GM19463 (cell line): Measurements from ENCODE around the gene CD1D.
"Not testable (repeated sequence)": the region's sequence is repeated elsewhere in the genome, so short reads cannot be mapped to it uniquely, and the experiment has no call there.

ENCODE experiments used
- ATAC-seq: cut with Tn5 transposase; IDR thresholded peaks from one replicate; pipeline ENCODE4 v1.9.1; 2021; ENCODE audit warnings: mild to moderate bottlenecking, moderate library complexity; ENCODE audit not compliant: unreplicated experiment

Gene CD1D

DNA sequence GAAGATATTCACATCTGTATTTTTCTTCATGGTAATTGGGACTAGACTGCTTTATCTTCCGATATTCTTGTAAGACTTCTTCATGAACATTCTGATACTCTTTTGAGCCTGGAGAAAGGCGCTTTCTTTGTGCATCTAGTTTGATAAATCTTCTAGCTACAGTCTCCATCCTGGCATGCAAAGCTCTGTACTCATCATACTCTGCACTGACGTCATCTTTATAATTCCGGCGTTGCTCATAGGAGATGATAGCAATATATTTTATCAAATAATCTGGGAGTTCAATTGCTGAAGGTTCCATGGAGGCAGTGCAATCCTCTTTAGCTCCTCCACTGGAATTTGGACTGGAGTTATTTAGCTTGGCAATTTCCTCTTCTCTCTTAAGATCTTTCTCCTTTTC is 4.8 kb upstream of the CD1D start:
- ATAC-seq, result not testable (repeated sequence)

DNA sequence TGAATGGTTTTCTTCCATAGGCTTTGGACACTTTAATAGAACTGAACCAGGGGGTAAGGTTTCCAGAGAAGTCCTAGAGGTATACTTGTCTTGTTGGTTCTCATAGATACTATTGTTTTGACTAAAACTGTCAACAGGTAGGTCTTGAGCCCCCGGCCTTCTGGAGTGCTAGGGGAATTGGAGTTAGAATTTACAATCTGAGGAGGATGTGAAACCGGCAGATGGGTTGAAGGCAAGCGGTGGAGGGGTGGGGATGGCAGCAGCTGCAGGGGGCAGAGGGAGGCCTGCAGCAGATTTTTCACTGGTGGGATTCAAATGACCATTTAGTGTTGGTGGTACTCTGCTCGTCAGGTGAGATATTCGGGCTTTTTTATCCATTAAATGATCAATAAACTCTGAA is 4.3 kb upstream of the CD1D start:
- no peak for ATAC-seq

DNA sequence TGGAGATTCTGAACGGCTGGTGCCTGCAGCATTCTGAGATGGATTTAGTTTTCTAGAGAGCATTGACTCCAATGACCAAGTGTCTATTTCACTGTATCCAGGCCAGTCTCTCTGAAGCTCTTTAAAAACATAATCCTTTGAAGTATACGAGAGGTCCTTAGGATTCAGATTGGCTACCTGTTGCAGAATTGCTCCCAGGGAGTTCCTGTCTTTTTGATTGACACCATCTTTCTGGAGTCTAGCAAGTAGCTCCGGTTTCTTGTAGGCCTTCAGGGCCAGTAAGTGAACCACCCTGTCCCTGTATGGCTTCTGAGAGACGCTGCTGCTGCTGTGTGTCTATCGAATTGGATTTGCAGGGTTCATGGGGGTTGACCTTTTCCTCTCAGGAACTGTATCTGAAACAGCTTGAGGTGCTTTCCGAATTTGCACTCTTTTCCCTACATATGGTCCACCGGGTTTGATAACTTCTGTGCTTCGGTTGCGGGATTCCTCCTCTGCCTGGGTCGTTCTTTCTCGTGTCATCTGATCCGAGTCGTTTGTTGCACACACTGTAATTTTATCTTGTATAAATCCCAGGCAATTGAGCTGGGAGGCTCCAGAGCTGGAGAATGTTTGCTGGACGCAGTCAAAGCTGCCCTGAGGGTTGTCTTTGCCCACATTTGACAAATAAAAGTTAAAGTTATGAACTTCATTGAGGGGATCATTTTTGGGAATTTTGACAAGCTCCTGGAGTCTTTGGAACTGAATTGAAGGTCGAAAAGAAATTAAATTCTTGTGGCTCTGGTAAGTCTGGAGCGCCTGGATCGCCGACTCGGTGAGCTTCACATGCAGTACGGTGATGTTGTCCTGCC is 3.6 kb upstream of the CD1D start:
- not testable (repeated sequence) for ATAC-seq

DNA sequence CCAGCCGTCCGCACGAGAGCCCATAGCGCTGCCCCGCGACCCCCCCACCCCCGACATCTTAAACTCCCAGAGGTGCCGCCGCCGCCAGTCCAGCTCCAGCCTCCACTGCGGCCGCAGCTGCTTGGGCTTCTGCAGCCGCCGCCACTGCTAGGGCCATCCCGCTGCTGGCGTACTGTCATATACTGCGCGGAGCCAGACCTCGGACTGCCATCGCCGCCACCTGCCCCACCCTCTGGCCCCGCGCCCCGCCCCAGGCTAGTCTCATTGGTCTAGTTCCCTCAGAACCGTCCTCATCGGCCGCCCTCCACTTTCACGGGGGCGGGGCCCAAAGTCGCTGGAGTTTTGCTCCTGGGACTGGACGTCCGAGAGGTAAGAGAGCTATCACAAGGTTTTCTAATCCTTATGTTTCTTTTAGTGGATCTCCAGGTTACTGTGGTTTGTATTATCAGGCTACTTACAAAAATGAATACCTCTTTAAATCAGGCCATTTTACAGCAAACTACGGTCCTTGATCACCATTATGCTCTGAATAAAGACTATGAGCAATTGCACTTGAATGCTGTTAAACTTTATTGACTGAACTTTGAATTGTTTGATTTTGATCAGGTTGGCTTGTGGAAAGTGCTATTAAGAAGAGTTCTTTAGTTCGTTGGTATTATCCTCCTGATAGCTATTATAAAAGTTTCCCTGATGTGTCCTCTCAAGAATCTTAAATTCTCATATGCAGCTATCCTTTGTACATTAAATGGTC is 2.8 kb upstream of the CD1D start:
- ATAC-seq, result peak; percentile 48

GRCh38 chr1:158179301-158180041 is 1.2 kb upstream of the CD1D start:
- ATAC-seq, result peak; percentile 83

DNA sequence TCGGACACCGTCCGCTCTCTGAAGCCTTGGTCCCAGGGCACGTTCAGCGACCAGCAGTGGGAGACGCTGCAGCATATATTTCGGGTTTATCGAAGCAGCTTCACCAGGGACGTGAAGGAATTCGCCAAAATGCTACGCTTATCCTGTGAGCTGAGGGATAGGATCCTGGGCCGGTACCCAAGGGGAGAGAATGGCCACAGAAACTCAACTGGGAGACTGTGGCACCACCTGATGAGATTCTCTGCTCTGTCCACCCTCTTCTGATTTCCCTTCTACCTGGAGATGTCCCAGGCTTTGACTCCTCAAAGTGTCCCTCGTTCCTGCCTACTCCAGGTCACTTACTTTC is 855 bp downstream of the CD1D start:
- ATAC-seq, result no peak

GRCh38 chr1:158185770-158186169 is 5.1 kb downstream of the CD1D start:
- no peak for ATAC-seq

DNA sequence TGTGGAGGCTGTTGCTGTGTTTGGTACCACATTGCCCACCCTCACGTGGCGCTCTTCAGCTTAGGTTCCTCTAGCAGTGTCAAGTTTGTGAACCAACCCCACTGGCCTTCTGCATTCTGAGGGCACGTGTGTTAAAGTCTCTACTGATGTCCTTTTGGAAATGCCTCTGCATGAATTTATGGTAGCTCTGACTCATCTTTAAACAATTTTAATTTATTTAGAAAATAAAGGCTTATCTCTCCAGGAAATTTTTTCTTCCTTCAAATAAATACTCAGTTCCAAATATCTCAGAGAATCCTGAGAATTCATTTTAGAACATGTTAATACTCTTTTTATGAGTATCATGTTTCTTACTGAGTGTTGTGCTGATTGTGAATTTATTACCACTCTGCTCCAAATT is 5.5 kb downstream of the CD1D start:
- ATAC-seq, result no peak

GRCh38 chr1:158188611-158189010 is 7.9 kb downstream of the CD1D start:
- no peak for ATAC-seq

GRCh38 chr1:158189624-158190023 is 8.9 kb downstream of the CD1D start:
- ATAC-seq, result no peak

DNA sequence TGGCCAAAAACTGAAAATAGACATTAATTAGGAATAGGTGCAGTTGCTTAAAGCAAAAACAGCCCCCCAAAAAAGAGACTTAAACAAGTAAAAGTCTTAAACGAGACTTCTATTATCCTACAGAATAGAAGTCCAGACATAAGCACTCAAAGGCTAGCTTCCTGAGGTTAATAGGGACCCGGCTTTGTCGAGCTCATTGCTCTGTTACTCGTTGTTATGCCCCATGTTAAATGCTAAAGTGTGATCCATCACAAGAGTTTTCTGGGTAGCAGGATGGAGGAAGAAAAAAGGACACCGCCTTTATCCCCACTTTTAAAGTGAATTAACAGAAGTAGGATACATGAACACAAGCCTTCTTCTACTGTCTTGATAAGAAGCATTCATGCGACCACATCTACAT is 10.6 kb downstream of the CD1D start:
- ATAC-seq, result no peak

- ATAC-seq, result no peak
Observed at GRCh38 chr1:158196461-158196860, 15.8 kb downstream of the CD1D start.

DNA sequence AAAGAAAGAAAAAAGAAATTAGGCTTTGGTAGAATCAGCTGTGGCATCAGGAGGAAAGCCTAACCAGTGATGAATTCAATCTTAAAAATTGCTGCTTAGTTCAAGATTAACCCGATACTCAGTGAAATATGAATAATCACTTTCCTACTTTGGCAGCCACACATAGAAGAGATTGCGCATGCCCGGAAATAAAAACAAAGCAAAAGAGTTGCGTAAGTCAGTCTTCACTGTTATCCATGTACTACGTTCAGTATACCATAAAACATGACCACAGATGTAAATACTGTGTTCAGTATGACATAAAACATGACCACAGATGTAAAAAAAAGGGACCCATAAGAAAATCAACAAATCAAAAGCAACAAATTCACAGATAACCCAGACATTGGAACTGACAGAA is 19.2 kb downstream of the CD1D start:
- ATAC-seq, result no peak

GRCh38 chr1:158200527-158200926 is 19.8 kb downstream of the CD1D start:
- no peak for ATAC-seq

- ATAC-seq, result peak; percentile 62
Observed at GRCh38 chr1:158203693-158204457, 23.2 kb downstream of the CD1D start.

DNA sequence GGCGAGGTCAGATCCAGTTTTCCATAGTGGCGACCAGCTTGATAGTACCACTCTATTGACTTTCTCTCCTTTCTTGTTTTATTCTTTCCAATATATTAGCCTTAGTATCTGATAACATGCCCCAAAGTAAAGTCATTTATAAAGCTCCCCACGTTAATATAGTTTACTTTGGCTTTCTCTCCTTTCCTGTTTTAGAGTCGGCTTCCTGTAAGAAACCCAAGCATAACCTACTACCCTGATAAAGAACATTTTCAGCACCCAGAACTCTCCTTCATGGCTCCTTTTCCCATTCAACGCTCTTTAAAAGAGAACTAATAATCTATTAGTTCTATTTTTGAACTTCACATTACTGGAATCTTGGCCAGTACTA is 23.7 kb downstream of the CD1D start:
- no peak for ATAC-seq

- no peak for ATAC-seq
Observed at GRCh38 chr1:158208586-158209116, 28.0 kb downstream of the CD1D start.

DNA sequence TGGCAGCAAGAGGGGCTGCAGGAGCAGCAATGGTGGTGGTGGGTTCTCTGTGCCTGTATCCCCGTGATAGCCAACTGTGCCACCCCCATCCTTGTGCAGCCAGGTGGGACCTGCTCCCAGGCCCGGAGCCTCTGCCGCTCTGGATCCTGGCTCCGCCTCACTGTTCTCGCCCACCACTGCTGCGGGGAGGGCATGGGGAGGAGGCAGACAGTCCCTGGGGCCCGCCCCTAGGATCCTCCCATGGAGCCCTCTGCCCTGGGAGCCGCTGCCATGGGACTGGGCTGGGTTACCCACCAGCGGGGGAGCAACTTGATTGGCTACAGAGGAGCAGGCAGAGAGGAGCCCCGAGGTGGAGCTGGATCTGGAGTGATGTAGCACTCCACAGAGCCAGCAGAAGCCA is 31.6 kb downstream of the CD1D start:
- ATAC-seq, result no peak

DNA sequence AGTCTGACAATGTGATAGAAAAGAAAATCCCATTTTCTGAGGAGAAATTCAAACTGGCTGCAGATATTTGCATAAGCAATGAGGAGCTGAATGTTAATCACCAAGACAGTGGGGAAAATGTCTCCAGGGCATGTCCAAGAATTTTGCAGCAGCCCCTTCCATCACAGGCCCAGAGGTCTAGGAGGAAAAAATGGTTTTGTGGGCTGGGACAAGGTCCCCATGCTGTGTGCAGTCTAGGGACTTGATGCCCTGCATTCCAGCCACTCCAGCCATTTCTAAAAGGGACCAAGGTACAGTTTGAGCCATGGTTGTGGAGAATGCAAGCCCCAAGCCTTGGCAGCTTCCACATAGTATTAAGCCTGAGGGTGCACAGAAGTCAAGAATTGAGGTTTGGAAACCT is 42.8 kb downstream of the CD1D start:
- ATAC-seq, result not testable (repeated sequence)

GRCh38 chr1:158227904-158228623 is 47.4 kb downstream of the CD1D start:
- no peak for ATAC-seq
